ENCODE results near the gene RBPJ.

The RBPJ gene

GRCh38 chr4:26418850-26419249 lies 98.0 kb downstream of the RBPJ start:
- DNase-seq: no peak

GRCh38 chr4:26420438-26420837 lies 99.6 kb downstream of the RBPJ start:
- no peak for DNase-seq

- no peak for DNase-seq
Observed at GRCh38 chr4:26420913-26421312, 100.1 kb downstream of the RBPJ start.

GRCh38 chr4:26424153-26424552 lies 103.3 kb downstream of the RBPJ start:
- DNase-seq: no peak

GRCh38 chr4:26424838-26425237 lies 104.0 kb downstream of the RBPJ start:
- no peak for DNase-seq

GRCh38 chr4:26425953-26426352 lies 105.1 kb downstream of the RBPJ start:
- no peak for DNase-seq

GRCh38 chr4:26426892-26427291 lies 106.1 kb downstream of the RBPJ start:
- DNase-seq: no peak

- DNase-seq: no peak
Observed at GRCh38 chr4:26429910-26430309, 109.1 kb downstream of the RBPJ start.

GRCh38 chr4:26431461-26432180 lies 110.8 kb downstream of the RBPJ start:
- DNase-seq: no peak

- DNase-seq: no peak
Observed at GRCh38 chr4:26432419-26432818, 111.6 kb downstream of the RBPJ start.

GRCh38 chr4:26433556-26433955 lies 112.7 kb downstream of the RBPJ start:
- no peak for DNase-seq

- no peak for DNase-seq
Observed at GRCh38 chr4:26434030-26434639, 113.3 kb downstream of the RBPJ start.

GRCh38 chr4:26441102-26441501 lies 120.3 kb downstream of the RBPJ start:
- DNase-seq: no peak

- no peak for DNase-seq
Observed at GRCh38 chr4:26441771-26442170, 121.0 kb downstream of the RBPJ start.

- DNase-seq: no peak
Observed at GRCh38 chr4:26447378-26447777, 126.6 kb downstream of the RBPJ start.

- DNase-seq: no peak
Observed at GRCh38 chr4:26450418-26450817, 129.6 kb downstream of the RBPJ start.

- DNase-seq: no peak
Observed at GRCh38 chr4:26451597-26451996, 130.8 kb downstream of the RBPJ start.

- DNase-seq: no peak
Observed at GRCh38 chr4:26452565-26453531, 132.0 kb downstream of the RBPJ start.

- DNase-seq: no peak
Observed at GRCh38 chr4:26454961-26455360, 134.1 kb downstream of the RBPJ start.

GRCh38 chr4:26455571-26455970 lies 134.8 kb downstream of the RBPJ start:
- no peak for DNase-seq

- DNase-seq: no peak
Observed at GRCh38 chr4:26457412-26457811, 136.6 kb downstream of the RBPJ start.

GRCh38 chr4:26458157-26458561 lies 137.3 kb downstream of the RBPJ start:
- peak; percentile 5 for DNase-seq
